ENCODE results near the gene CORO6.

DNA sequence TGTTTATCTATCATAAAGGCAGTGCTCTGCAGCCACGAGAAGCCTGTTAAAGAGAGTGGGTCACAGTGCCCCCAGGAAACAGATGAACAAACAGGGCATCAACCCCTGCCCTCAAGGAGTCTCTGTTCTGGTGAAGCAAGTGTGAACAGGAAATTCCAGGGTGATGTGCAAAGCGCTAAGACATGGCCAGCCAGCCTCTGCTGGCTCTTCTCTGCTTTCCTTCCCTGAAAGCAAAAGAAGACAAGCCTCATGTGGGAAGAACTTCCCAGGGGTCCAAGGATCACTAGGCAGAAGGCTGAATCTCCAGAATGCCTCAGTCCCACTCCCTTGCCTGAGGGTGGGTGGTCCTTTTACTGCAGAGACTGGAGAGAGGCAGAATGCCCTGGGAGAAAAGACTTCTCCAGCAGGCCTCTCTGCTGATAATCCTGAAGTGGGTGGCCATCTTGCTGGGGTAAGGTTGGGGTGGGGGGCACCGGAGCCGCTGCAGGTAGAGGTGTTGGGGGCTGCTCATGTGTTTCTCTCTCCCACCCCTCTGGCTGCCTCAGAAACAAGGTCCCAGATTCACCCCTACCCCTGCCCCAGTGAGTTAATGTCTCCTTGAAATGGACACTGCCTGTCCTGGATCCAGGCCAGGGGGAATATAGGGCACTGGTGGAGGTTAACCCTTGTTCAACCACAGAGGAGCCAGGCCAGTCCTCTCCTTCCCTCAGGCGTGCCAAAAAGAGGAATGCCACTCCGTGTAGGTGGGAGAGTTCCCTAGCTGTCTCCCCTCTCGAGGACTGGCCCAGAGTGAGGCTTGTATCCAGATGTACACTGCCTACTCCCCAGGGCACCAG, 27.4 kb downstream of the CORO6 start:
- TF ChIP-seq, protein P1, sequence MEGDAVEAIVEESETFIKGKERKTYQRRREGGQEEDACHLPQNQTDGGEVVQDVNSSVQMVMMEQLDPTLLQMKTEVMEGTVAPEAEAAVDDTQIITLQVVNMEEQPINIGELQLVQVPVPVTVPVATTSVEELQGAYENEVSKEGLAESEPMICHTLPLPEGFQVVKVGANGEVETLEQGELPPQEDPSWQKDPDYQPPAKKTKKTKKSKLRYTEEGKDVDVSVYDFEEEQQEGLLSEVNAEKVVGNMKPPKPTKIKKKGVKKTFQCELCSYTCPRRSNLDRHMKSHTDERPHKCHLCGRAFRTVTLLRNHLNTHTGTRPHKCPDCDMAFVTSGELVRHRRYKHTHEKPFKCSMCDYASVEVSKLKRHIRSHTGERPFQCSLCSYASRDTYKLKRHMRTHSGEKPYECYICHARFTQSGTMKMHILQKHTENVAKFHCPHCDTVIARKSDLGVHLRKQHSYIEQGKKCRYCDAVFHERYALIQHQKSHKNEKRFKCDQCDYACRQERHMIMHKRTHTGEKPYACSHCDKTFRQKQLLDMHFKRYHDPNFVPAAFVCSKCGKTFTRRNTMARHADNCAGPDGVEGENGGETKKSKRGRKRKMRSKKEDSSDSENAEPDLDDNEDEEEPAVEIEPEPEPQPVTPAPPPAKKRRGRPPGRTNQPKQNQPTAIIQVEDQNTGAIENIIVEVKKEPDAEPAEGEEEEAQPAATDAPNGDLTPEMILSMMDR (optimal IDR thresholded peaks at IDR 0.05 in 1 of 3, IDR thresholded peaks at IDR 0.05 in 1 of 3, conservative IDR thresholded peaks at IDR 0.05 in 1 of 3; ENCODE audit: extremely low read depth in 1 of 3, insufficient read depth in 2 of 3, low read length in 3 of 3), result no peak
- TF ChIP-seq EZH2 (IDR thresholded peaks at IDR 0.05; ENCODE audit: low read length), result no peak

Data from keratinocyte (primary cell).